HG02938 (cell line): ENCODE measurements around the gene PLVAP.

Experiments used
- ATAC-seq: cut with Tn5 transposase; IDR thresholded peaks from one replicate; pipeline ENCODE4 v1.9.1; 2021; ENCODE audit warnings: mild to moderate bottlenecking, moderate library complexity; ENCODE audit not compliant: unreplicated experiment

The PLVAP gene

GRCh38 chr19:17359905-17360800 lies 17.0 kb downstream of the PLVAP start:
- ATAC-seq: no peak

GRCh38 chr19:17358395-17358794 lies 18.7 kb downstream of the PLVAP start:
- no peak for ATAC-seq

GRCh38 chr19:17357724-17358123 lies 19.4 kb downstream of the PLVAP start:
- ATAC-seq: no peak

- ATAC-seq: no peak
Measured at GRCh38 chr19:17357078-17357666, 20.0 kb downstream of the PLVAP start.

GRCh38 chr19:17353386-17353785 lies 23.8 kb downstream of the PLVAP start:
- ATAC-seq: no peak

GRCh38 chr19:17352608-17353280 lies 24.4 kb downstream of the PLVAP start:
- ATAC-seq: no peak

GRCh38 chr19:17351815-17352435 lies 25.2 kb downstream of the PLVAP start:
- ATAC-seq: no peak

GRCh38 chr19:17348700-17349099 lies 28.4 kb downstream of the PLVAP start:
- no peak for ATAC-seq

- no peak for ATAC-seq
Measured at GRCh38 chr19:17347877-17348276, 29.3 kb downstream of the PLVAP start.

- no peak for ATAC-seq
Measured at GRCh38 chr19:17347361-17347760, 29.8 kb downstream of the PLVAP start.

GRCh38 chr19:17346109-17346671 lies 31.0 kb downstream of the PLVAP start:
- ATAC-seq: no peak

- ATAC-seq: no peak
Measured at GRCh38 chr19:17341845-17342244, 35.3 kb downstream of the PLVAP start.

GRCh38 chr19:17341386-17341785 lies 35.8 kb downstream of the PLVAP start:
- no peak for ATAC-seq

GRCh38 chr19:17340871-17341357 lies 36.2 kb downstream of the PLVAP start:
- no peak for ATAC-seq

- no peak for ATAC-seq
Measured at GRCh38 chr19:17340302-17340870, 36.8 kb downstream of the PLVAP start.

GRCh38 chr19:17339088-17339741 lies 37.9 kb downstream of the PLVAP start:
- no peak for ATAC-seq

GRCh38 chr19:17338433-17339078 lies 38.6 kb downstream of the PLVAP start:
- no peak for ATAC-seq

GRCh38 chr19:17337675-17338432 lies 39.3 kb downstream of the PLVAP start:
- no peak for ATAC-seq
